GM19351 (cell line): ENCODE measurements around the gene TNFRSF6B.
"Not testable (repeated sequence)": the region's sequence is repeated elsewhere in the genome, so short reads cannot be mapped to it uniquely, and the experiment has no call there.

ENCODE experiments used
- ATAC-seq: cut with Tn5 transposase; IDR thresholded peaks from one replicate; pipeline ENCODE4 v1.9.1; 2021; ENCODE audit warnings: mild to moderate bottlenecking, moderate library complexity; ENCODE audit not compliant: unreplicated experiment

Gene TNFRSF6B, protein sequence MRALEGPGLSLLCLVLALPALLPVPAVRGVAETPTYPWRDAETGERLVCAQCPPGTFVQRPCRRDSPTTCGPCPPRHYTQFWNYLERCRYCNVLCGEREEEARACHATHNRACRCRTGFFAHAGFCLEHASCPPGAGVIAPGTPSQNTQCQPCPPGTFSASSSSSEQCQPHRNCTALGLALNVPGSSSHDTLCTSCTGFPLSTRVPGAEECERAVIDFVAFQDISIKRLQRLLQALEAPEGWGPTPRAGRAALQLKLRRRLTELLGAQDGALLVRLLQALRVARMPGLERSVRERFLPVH

DNA sequence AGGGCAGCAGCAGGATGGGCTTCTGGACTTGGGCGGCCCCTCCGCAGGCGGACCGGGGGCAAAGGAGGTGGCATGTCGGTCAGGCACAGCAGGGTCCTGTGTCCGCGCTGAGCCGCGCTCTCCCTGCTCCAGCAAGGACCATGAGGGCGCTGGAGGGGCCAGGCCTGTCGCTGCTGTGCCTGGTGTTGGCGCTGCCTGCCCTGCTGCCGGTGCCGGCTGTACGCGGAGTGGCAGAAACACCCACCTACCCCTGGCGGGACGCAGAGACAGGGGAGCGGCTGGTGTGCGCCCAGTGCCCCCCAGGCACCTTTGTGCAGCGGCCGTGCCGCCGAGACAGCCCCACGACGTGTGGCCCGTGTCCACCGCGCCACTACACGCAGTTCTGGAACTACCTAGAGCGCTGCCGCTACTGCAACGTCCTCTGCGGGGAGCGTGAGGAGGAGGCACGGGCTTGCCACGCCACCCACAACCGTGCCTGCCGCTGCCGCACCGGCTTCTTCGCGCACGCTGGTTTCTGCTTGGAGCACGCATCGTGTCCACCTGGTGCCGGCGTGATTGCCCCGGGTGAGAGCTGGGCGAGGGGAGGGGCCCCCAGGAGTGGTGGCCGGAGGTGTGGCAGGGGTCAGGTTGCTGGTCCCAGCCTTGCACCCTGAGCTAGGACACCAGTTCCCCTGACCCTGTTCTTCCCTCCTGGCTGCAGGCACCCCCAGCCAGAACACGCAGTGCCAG lies at the start of gene TNFRSF6B:
Gene TNFRSF6B, plus strand, starts transcription at position 25 of the 729 bp plus-strand sequence. Its CDS starts 116 bp downstream, at position 141.
- ATAC-seq: no peak

DNA sequence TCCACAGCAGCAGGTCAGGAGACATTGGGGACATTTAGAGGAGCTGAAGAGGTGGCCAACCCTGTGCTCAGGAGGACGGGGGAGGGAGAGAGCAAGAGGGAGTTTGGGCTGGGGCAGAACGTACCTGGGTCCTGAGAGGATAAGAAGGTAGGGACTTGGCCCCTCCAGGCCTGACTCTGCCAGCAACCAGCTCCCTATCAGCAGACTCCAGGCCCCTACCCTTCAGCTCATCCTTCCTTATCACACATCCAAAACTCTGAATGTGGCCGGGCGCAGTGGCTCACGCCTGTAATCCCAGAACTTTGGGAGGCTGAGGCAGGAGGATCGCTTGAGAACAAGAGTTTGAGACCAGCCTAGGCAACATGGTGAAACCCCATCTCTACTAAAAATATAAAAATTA lies 48.3 kb upstream of the TNFRSF6B start:
- ATAC-seq: no peak

GRCh38 chr20:63648895-63649589 lies 47.4 kb upstream of the TNFRSF6B start:
- ATAC-seq: no peak

DNA sequence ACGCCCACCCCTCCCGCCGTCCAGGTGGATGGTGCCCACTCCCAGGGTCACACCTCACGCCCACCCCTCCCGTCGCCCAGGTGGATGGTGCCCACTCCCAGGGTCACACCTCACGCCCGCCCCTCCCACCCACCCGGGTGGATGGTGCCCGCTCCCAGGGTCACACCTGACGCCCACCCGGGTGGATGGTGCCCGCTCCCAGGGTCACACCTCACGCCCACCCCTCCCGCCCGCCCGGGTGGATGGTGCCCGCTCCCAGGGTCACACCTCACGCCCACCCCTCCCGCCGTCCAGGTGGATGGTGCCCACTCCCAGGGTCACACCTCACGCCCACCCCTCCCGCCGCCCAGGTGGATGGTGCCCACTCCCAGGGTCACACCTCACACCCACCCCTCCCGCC lies 46.0 kb upstream of the TNFRSF6B start:
- ATAC-seq: not testable (repeated sequence)

DNA sequence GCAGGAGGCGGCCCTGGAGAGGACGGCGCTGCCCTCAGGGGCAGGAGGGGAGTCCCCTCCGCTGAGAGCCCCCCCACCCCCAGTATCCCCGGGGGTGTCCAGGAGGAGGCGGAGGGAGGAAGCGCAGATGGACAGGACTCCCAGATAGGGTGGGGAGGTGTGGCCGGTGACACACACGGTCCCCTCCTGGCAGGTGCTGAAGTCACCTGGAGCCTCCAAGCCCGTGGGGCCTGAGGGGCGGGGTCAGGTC lies 44.6 kb upstream of the TNFRSF6B start:
- no peak for ATAC-seq

GRCh38 chr20:63652192-63652980 lies 44.1 kb upstream of the TNFRSF6B start:
- ATAC-seq: no peak

DNA sequence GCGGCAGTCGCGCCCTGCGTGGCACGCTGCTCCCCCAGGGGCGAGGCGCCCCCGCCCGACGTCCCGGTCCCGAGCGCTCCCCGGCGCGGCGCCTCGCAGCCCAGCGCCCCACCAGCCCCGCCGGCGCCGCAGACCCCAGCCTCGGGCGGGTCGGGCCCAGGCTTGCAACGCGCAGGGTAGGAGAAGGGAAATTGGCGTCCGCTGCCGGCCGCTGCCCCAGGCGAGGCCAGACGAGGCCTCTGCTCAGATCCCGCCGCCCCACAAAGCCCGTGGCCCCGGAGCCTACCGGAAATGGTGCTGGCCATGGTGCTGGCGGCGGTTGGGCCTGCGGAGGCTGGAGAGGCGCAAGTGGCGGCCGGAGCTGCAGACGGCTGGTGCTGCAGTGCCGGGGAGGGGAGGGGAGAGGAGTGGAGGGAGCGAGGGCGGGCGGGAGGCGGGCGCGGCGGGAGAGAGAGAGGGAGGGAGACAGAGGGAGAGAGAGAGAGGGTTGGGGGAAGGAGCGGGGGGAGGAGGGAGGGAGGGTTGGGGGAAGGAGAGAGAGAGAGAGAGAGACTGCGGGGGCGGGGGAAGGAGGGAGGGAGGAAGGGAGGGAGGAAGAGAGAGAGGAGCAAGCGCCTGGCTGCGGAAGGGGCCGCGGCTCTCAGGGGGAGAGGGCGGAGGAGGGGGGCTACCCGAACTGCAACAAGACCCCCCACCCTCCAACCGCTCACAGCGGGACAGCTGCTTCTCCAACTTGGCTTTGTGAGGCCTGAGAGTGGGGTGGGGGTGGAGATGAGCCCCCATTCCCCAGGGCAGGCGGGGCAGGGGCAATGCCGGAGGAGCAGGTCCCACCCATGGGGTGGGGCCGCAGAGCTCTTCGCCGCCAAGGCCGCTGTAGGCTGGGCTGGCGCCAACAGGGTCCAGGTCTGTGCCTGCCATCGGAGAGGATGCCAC lies 43.1 kb upstream of the TNFRSF6B start, which contains the start of gene STMN3:
Gene STMN3, minus strand, starts transcription at position 384 of the 933 bp plus-strand sequence. Its CDS starts 79 bp downstream, at position 305.
- no peak for ATAC-seq

DNA sequence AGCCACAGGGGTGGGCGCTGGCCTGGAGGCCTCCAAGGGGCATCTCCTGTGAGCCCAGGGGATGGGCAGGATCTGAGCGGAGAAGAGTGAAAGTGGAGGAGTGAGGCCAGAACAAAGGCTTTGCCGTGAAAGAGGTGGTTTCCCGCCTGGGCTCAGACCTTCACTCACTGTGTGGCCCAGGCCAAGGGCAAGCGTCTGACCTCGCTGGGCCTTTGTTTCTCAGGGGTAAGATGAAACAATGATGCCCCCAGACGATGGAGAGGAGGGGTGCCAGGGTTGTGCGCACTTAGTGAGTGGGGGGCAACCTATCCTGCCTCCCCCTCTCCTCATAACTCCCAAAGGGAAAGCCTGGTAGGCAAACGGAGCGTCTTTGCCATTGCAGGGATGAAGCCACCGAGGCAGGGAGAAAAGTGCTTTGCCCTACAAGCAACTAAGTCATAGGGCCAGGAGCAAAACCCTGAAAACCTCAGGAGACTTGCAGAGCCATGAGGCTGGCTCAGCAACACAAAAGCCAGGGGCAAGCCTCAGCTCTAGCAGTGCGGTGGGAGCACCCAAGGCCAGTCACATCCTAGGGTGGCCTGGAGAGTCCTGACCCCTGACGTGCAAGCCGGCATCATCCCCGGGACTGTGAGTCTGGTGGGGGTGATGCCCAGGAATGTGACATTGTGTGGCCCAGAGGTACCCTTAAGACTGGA lies 42.3 kb upstream of the TNFRSF6B start:
- no peak for ATAC-seq

DNA sequence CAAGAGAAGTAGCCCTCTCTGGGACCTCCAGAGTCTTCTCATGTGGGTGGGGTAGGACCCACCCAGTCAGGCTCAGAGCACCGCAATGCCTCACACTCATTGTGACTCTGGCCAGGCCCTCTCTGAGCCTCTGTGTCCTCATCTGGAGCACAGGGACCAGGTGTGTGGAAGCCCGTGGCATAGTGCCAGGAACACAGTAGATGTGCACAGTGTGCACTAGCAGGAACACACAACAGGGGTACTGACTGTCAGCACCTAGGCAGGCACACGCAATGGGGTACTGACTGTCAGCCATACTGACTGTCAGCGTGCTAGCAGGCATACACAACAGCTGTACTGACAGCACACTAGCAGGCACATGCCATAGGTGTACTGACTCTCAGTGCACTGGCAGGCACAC lies 41.2 kb upstream of the TNFRSF6B start:
- no peak for ATAC-seq

GRCh38 chr20:63656451-63656850 lies 40.0 kb upstream of the TNFRSF6B start:
- ATAC-seq: no peak

DNA sequence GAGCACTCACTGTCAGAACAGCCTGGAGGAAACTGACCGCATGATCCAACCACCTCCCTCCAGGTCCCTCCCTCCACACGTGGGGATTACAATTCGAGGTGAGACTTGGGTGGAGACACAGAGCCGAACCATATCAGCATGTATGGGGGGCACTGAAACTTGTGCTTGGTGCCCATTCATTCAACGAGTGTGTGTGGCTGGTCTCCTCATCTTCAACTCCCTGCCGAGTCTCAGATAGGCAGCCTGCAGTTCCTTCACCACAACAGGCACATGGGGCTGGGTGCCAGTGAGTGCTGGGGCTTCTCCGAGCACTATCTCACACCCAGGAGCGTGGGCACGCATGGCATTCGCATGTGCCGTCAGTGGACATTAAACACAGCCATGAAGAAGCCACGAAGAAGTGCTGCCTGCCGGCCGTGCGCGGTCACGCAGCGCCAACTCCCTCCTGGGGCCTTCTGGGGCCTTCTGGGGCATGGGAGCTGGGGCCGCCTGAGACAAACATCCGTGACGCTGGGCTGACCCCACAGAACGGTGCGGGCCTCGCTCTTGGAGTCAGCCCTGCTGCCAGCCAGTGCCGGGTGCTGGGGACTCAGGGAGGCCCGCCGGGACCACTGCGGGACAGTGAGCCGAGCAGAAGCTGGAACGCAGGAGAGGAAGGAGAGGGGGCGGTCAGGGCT lies 39.1 kb upstream of the TNFRSF6B start:
- ATAC-seq: no peak

- ATAC-seq: peak; percentile 84
Measured at GRCh38 chr20:63657937-63658748, 38.3 kb upstream of the TNFRSF6B start, which contains the start of gene RTEL1. TSS of gene RTEL1 (plus strand) at chr20:63658312. CDS start at chr20:63659403, 1,091 bp downstream.

DNA sequence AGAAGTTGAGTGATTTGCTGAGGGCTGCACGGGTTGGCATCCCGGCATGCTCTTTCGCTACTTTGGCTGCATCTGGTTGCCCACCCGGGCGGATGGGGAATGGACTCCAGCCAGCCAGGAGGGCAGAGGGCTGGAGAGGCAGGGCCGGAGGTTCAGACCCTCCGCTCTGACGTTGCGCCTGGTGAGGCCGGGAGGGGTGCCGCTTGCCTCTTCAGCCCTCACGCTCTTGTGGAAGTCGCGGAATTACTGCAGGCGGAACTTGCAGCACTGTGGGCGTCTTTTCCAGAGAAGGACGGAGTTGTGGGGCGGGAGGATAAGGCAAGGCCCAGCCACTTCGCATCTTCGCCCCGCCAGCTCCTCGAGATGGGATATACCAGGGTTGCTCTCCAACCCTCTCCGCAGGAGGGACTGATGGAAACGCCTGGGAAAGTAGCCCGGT lies 37.7 kb upstream of the TNFRSF6B start:
- ATAC-seq: peak; percentile 27

DNA sequence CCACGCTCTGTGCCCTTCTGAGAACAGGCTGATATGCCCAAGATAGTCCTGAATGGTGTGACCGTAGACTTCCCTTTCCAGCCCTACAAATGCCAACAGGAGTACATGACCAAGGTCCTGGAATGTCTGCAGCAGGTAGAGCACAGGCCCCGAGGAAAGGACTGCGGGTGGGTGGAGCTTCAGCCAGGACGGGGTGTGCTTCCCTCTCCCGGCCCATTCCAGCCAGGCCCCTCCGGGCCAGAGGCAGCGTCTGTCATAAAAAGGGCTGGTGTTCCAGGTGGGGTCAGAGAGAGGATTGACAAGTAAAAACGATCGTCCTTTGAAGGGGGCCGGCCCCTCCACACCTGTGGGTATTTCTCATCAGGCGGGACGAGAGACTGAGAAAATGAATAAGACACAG lies 37.1 kb upstream of the TNFRSF6B start:
- ATAC-seq: no peak

GRCh38 chr20:63660174-63660573 lies 36.3 kb upstream of the TNFRSF6B start:
- ATAC-seq: not testable (repeated sequence)

- no peak for ATAC-seq
Measured at GRCh38 chr20:63660622-63661021, 35.8 kb upstream of the TNFRSF6B start.

GRCh38 chr20:63661108-63661507 lies 35.3 kb upstream of the TNFRSF6B start:
- no peak for ATAC-seq
